Measurements from ENCODE around the gene DARS1.

- TF ChIP-seq CTCF (IDR thresholded peaks at IDR 0.05), result no peak
- TF ChIP-seq POLR2A (IDR thresholded peaks at IDR 0.05), result no peak
Measured at GRCh38 chr2:135894930-135895329, 90.5 kb downstream of the DARS1 start.
